Effector memory CD4-positive, alpha-beta T cell (primary cell): ENCODE results near the gene NBDY.
"Not testable (repeated sequence)": the region's sequence is repeated elsewhere in the genome, so short reads cannot be mapped to it uniquely, and the experiment has no call there.

Experiments
- DNase-seq, 3 donors: peaks; one replicate each; pipeline ENCODE4 v3.0.0-alpha.2; 2020
- H3K27ac ChIP-seq: 2 replicates; pipeline ENCODE4 v1.7.0; 2013; ENCODE audit warnings: mild to moderate bottlenecking, low read length, moderate library complexity; ENCODE audit not compliant: insufficient read depth, poor library complexity, severe bottlenecking
- H3K27me3 ChIP-seq: replicated peaks from 2 replicates; pipeline ENCODE4 v1.7.0; 2013; ENCODE audit warnings: mild to moderate bottlenecking, low read length; ENCODE audit not compliant: insufficient read depth, control insufficient read depth, poor library complexity, severe bottlenecking
- H3K36me3 ChIP-seq: 2 replicates; pipeline ENCODE4 v1.7.0; 2013; ENCODE audit warnings: mild to moderate bottlenecking, low read length, moderate library complexity; ENCODE audit not compliant: control insufficient read depth, insufficient read depth
- H3K4me1 ChIP-seq: 2 replicates; pipeline ENCODE4 v1.7.0; 2013; ENCODE audit warnings: low read length, mild to moderate bottlenecking; ENCODE audit not compliant: control insufficient read depth, insufficient read depth, poor library complexity, severe bottlenecking
- H3K4me3 ChIP-seq: 2 replicates; pipeline ENCODE4 v1.7.0; 2013; ENCODE audit warnings: low read length, low read depth, mild to moderate bottlenecking; ENCODE audit not compliant: insufficient read depth, poor library complexity, severe bottlenecking
- H3K9me3 ChIP-seq: 2 replicates; pipeline ENCODE4 v1.7.0; 2013; ENCODE audit warnings: mild to moderate bottlenecking, low read length, moderate library complexity; ENCODE audit not compliant: control insufficient read depth

The NBDY gene

GRCh38 chrX:56773522-56774060 lies 44.5 kb downstream of the NBDY start:
- H3K9me3 ChIP-seq, H3K27me3 ChIP-seq, H3K4me1 ChIP-seq, H3K27ac ChIP-seq, H3K36me3 ChIP-seq, DNase-seq, H3K4me3 ChIP-seq: not testable (repeated sequence)

GRCh38 chrX:56778099-56778923 lies 49.3 kb downstream of the NBDY start:
- not testable (repeated sequence) for H3K4me3 ChIP-seq, H3K9me3 ChIP-seq, DNase-seq, H3K4me1 ChIP-seq, H3K36me3 ChIP-seq, H3K27ac ChIP-seq, H3K27me3 ChIP-seq

- H3K36me3 ChIP-seq, H3K27me3 ChIP-seq, H3K27ac ChIP-seq, H3K4me3 ChIP-seq, H3K9me3 ChIP-seq, DNase-seq, H3K4me1 ChIP-seq: not testable (repeated sequence)
These were observed 50.0 kb downstream of the NBDY start for GRCh38 chrX:56778924-56779468.

GRCh38 chrX:56780681-56781649 lies 51.9 kb downstream of the NBDY start:
- H3K4me3 ChIP-seq, H3K36me3 ChIP-seq, H3K27ac ChIP-seq, H3K4me1 ChIP-seq, DNase-seq, H3K9me3 ChIP-seq, H3K27me3 ChIP-seq: not testable (repeated sequence)

GRCh38 chrX:56782352-56782751 lies 53.3 kb downstream of the NBDY start:
- H3K4me1 ChIP-seq, result no peaks in the 10 kb centered on the region
- no peak overlapping the region for H3K27ac ChIP-seq
- DNase-seq, result no peak
- no peaks in the 10 kb centered on the region for H3K27me3 ChIP-seq
- no peaks in the 10 kb centered on the region for H3K9me3 ChIP-seq
- no peak overlapping the region for H3K4me3 ChIP-seq
- peaks cover 3% of the 10 kb centered on the region for H3K36me3 ChIP-seq

GRCh38 chrX:56782791-56783449 lies 53.9 kb downstream of the NBDY start:
- H3K27ac ChIP-seq, result no peak overlapping the region
- H3K27me3 ChIP-seq, result no peaks in the 10 kb centered on the region
- no peaks in the 10 kb centered on the region for H3K9me3 ChIP-seq
- peak overlapping the region; percentile 37 for H3K4me3 ChIP-seq
- no peak for DNase-seq
- H3K4me1 ChIP-seq, result no peaks in the 10 kb centered on the region
- H3K36me3 ChIP-seq, result peaks cover 3% of the 10 kb centered on the region

- peak in 1 of 3 donors; percentile 58 for DNase-seq
- H3K9me3 ChIP-seq, result no peaks in the 10 kb centered on the region
- peak overlapping the region; percentile 37 for H3K4me3 ChIP-seq
- no peak overlapping the region for H3K27ac ChIP-seq
- H3K4me1 ChIP-seq, result no peaks in the 10 kb centered on the region
- H3K36me3 ChIP-seq, result peaks cover 3% of the 10 kb centered on the region
- no peaks in the 10 kb centered on the region for H3K27me3 ChIP-seq
These were observed 54.4 kb downstream of the NBDY start for GRCh38 chrX:56783450-56783831.

GRCh38 chrX:56783996-56784620 lies 55.1 kb downstream of the NBDY start:
- no peaks in the 10 kb centered on the region for H3K9me3 ChIP-seq
- H3K27me3 ChIP-seq, result no peaks in the 10 kb centered on the region
- no peak for DNase-seq
- H3K4me3 ChIP-seq, result no peak overlapping the region
- peaks cover 3% of the 10 kb centered on the region for H3K36me3 ChIP-seq
- no peak overlapping the region for H3K27ac ChIP-seq
- no peaks in the 10 kb centered on the region for H3K4me1 ChIP-seq

- no peak for DNase-seq
- Histone ChIP-seq H3K4me3 (no peak overlapping the region), H3K27ac (no peak overlapping the region), H3K27me3 (no peaks in the 10 kb centered on the region), H3K9me3 (no peaks in the 10 kb centered on the region), H3K4me1 (no peaks in the 10 kb centered on the region), H3K36me3 (peaks cover 3% of the 10 kb centered on the region)
These were observed 55.6 kb downstream of the NBDY start for GRCh38 chrX:56784666-56785065.
